GM12874 (cell line): ENCODE data around the gene SRP19.

ENCODE experiments used
- TF ChIP-seq, protein P1 (sequence below): IDR thresholded peaks from 2 replicates; pipeline ENCODE4 v1.5.1; 2011; ENCODE audit warnings: low read depth, mild to moderate bottlenecking, control low read depth, low read length, moderate library complexity; ENCODE audit not compliant: insufficient read depth

The SRP19 gene

DNA sequence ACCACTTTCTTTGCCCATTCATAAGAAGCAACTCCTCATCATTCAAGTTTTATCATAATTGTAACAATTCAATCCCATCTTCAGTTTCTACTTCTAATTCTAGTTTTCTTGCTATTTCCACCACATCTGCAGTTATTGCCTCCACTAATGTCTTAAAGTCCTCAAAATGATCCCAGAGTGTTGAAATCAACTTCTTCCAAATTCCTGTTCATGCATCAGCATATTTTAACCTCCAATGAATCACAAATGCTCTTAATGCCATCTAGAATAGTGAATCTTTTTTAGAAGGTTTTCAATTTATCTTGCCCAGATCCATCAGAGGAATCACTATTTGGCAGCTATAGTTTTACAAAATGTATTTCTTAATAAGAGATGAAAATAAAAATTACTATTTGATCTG lies 3.2 kb upstream of the SRP19 start:
- TF ChIP-seq, protein P1, sequence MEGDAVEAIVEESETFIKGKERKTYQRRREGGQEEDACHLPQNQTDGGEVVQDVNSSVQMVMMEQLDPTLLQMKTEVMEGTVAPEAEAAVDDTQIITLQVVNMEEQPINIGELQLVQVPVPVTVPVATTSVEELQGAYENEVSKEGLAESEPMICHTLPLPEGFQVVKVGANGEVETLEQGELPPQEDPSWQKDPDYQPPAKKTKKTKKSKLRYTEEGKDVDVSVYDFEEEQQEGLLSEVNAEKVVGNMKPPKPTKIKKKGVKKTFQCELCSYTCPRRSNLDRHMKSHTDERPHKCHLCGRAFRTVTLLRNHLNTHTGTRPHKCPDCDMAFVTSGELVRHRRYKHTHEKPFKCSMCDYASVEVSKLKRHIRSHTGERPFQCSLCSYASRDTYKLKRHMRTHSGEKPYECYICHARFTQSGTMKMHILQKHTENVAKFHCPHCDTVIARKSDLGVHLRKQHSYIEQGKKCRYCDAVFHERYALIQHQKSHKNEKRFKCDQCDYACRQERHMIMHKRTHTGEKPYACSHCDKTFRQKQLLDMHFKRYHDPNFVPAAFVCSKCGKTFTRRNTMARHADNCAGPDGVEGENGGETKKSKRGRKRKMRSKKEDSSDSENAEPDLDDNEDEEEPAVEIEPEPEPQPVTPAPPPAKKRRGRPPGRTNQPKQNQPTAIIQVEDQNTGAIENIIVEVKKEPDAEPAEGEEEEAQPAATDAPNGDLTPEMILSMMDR = no peak

DNA sequence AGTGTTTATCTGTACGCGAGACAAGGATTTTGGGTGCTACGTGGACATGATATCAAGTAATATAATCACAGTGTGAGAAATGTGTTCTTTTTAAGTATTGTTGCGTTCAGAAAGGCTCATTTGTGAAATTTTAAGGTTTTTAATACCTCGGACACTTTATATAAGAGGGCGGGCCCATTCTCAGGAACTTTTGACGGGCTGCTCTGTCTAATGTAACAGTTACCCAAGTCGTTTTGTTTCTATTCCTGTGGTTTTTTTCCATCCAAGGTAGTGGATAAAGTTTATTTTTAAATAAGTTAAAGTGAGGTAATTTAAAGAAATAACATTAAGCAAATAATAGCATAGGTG lies 525 bp downstream of the SRP19 start:
- TF ChIP-seq, protein P1 = no peak

DNA sequence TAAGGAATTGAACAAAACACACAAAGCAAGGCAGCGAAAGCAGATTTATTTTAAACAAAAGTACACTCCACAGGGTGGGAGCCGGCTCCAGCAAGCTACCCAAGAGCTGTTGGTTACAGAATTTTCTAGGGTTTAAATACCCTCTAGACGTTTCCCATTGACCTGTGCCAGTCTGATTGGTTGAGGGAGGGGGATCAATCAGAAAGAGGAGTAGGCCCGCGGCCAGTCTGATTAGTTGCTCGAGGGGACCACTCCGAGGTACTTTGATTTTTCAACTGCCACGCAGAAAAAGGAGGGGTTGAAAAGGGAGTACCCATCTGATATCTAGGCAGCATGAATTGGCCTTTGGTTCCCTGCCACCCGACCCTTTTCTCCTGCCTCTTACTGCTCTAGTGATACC lies 998 bp downstream of the SRP19 start:
- TF ChIP-seq, protein P1 = no peak

DNA sequence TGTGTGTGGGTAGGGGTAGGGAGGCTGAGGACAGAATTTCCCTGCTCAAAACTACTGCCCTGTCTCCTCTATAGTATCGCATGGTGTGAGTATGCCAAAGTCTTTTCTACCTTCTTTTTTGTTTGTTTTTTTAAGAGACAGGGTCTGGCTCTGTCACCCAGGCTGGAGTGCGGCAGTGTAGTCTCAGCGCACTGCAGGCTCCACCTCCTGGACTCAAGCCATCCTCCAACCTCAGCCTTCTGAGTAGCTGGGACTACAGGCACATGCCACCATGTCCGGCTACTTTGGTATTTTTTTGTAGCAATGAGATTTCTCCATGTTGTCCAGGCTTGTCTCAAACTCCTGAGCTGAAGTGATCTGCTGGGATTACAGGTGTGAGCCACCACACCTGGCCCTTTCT lies 2.5 kb downstream of the SRP19 start:
- TF ChIP-seq, protein P1 = no peak

DNA sequence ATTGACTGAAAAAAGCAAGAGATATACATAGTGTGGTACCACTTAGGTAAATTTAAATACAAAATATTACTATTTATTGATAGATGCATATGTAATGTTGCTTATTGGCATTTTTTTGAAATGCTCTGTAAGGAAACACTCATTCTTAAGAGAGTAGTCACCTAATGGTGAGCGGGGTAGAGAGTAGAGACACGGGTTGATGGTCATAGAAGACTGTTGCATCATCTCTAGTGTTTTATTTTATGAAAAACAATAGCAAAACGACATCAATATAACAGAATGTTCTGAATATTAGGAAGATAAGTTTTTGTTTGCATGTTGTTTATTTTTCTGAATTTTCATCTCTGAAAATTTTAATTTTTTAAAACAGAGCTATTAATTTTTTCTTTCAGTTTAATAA lies 4.0 kb downstream of the SRP19 start:
- TF ChIP-seq, protein P1 = no peak

DNA sequence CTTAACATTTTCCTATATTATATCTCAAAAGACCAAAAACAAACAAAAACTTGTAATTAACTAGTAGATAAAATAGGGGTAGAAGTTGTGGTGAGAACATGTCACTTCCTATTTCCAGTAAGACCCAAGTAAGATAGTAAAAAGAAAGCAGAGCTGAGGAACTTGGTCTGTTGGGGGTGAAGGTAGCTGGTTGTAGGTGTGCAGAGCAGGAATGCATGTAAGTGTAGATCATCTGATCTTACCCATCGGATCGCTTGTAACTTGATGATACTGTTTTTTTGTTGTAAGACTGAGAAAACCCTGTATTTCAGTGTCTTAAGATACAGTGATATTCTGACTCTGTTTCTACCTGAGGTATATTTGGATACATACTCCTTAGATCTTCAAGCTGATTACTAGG lies 5.7 kb downstream of the SRP19 start:
- TF ChIP-seq, protein P1 = no peak

DNA sequence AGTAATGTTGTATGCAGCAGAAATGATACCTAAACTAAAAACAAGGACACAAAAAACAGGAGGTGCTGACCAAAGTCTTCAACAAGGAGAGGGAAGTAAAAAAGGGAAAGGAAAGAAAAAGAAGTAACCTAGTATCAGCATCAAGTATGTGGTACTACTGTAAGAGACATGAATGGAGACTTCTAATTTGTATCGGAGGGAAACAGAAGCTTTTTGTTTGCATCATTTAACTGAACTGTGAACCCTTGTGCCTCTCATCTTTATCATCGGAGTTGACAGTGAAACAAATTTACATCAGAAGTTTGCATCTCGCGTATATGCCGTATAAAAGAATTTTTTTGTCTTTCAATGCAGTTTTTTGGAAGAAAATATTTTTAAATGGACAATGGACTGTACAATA lies 6.3 kb downstream of the SRP19 start:
- TF ChIP-seq, protein P1 = no peak

DNA sequence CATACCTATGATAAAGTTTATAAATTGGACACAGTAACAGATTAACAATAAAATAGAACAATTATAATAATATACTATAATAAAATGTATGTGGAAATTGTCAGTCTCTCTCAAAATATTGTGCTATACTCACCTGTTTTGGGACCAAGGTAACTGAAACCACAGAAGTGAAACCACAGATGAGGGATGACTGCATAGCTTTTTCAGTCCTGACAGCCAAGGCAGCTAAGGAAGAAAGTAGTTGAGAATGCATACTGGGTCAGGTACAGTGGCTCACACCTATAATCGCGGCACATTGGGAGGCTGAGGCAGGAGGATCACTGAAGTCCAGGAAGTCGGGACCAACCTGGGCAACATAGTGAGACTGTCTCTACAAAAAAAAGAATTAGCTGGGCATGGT lies 8.9 kb downstream of the SRP19 start:
- TF ChIP-seq, protein P1 = no peak
